Endothelial cell of umbilical vein (primary cell): ENCODE results near the gene NFYA. TPM values are rescaled to one million over a fixed set of nuclear protein-coding genes. Genes with fewer than 3 reads are reported as not detected.

Source experiments
- BruUV-seq: library from RNA; stranded (reverse); fragments of 400-500 nt; replicated peaks from 2 replicates; lab custom pipeline; 2021; lab: Mats Ljungman, UMichigan
- CTCF ChIA-PET: fragments of 300-600, 350-600 bp; sonication (Branson Sonifier 250); formaldehyde crosslinking; loops from one replicate; lab custom pipeline; 2021; ENCODE audit warnings: antibody characterized with exemption, inconsistent platforms; lab: Charles Lee
- POLR2A ChIA-PET: fragments of 300-600, 350-600 bp; sonication (Branson Sonifier 250); formaldehyde crosslinking; loops from one replicate; lab custom pipeline; 2021; ENCODE audit warnings: antibody characterized with exemption, inconsistent platforms; lab: Charles Lee
- DNase-seq: peaks from one replicate; pipeline ENCODE4 v3.0.0-alpha.2; 2011; ENCODE audit warnings: low read depth, low spot score
- FAIRE-seq: peaks from 2 replicates; lab custom pipeline; 2011; peaks lifted over from hg19 to GRCh38; lab: Jason Lieb, UNC
- H2AFZ ChIP-seq: 2 replicates; pipeline ENCODE4 v1.6.0; 2012; ENCODE audit warnings: low read depth, low read length, control low read depth, inconsistent platforms
- H3K27ac ChIP-seq: 2 replicates; pipeline ENCODE4 v1.5.1; 2011; ENCODE audit warnings: low read depth, mild to moderate bottlenecking, control low read depth, low read length, moderate library complexity; ENCODE audit not compliant: insufficient read depth
- H3K27me3 ChIP-seq, 2 experiments: 2 replicates each; pipeline versions ENCODE4 v1.6.0 to v1.6.1; 2011; ENCODE audit warnings: low read length in 2 of 2, mixed read lengths in 1 of 2; ENCODE audit not compliant: control insufficient read depth in 2 of 2, insufficient read depth in 2 of 2
- H3K36me3 ChIP-seq, 2 experiments: 2 replicates in 1 of 2; 3 replicates in 1 of 2; pipeline ENCODE4 v1.5.1; 2011; ENCODE audit warnings: low read length in 2 of 2, mild to moderate bottlenecking in 1 of 2, moderate library complexity in 1 of 2; ENCODE audit not compliant: control insufficient read depth in 2 of 2, insufficient read depth in 2 of 2; ENCODE audit errors: extremely low read depth in 1 of 2
- H3K4me1 ChIP-seq: 3 replicates; pipeline ENCODE4 v1.5.1; 2011; ENCODE audit warnings: mild to moderate bottlenecking, low read length; ENCODE audit not compliant: control insufficient read depth, insufficient read depth; ENCODE audit errors: extremely low read depth
- H3K4me2 ChIP-seq: 2 replicates; pipeline ENCODE4 v1.6.1; 2011; ENCODE audit warnings: low read length, control low read depth, mixed read lengths; ENCODE audit not compliant: insufficient read depth
- H3K4me3 ChIP-seq, 3 experiments: fragments of 200-600 bp in 1 of 3; sonication (generic), shearing (Covaris generic) in 1 of 3; replicated peaks in 1 of 3; 2 replicates each; pipeline ENCODE4 v1.5.1; 2011 to 2016; ENCODE audit warnings: control low read depth in 3 of 3, low read length in 3 of 3, mild to moderate bottlenecking in 2 of 3, inconsistent platforms in 1 of 3, low read depth in 1 of 3, moderate library complexity in 1 of 3; ENCODE audit not compliant: insufficient read depth in 1 of 3
- H3K79me2 ChIP-seq: 2 replicates; pipeline ENCODE4 v1.6.0; 2012; ENCODE audit warnings: low read length, inconsistent platforms; ENCODE audit not compliant: control insufficient read depth, insufficient read depth
- H3K9ac ChIP-seq: replicated peaks from 2 replicates; pipeline ENCODE3; 2011; ENCODE audit warnings: low read length, control low read depth; ENCODE audit not compliant: insufficient read depth; ENCODE audit errors: extremely low read depth
- H3K9me1 ChIP-seq: replicated peaks from 3 replicates; pipeline ENCODE4 v1.6.0; 2011; ENCODE audit warnings: mild to moderate bottlenecking, low read length; ENCODE audit not compliant: control insufficient read depth, insufficient read depth; ENCODE audit errors: extremely low read depth
- H3K9me3 ChIP-seq: replicated peaks from 2 replicates; pipeline ENCODE4 v1.5.1; 2012; ENCODE audit warnings: low read length, inconsistent platforms; ENCODE audit not compliant: control insufficient read depth, insufficient read depth
- H4K20me1 ChIP-seq: replicated peaks from 2 replicates; pipeline ENCODE3; 2011; ENCODE audit warnings: mild to moderate bottlenecking, low read length; ENCODE audit not compliant: control insufficient read depth, insufficient read depth; ENCODE audit errors: extremely low read depth
- CTCF ChIP-seq, 2 donors: IDR thresholded peaks; 1 replicate in 1 of 2; 2 replicates in 1 of 2; pipeline ENCODE4 v1.5.1; 2011; ENCODE audit warnings: low read length in 2 of 2, mild to moderate bottlenecking in 2 of 2, moderate library complexity in 2 of 2, control low read depth in 1 of 2, inconsistent platforms in 1 of 2, low read depth in 1 of 2; ENCODE audit not compliant: insufficient read depth in 1 of 2; ENCODE audit errors: extremely low read depth in 1 of 2
- EZH2 ChIP-seq: IDR thresholded peaks from 2 replicates; pipeline ENCODE4 v1.6.1; 2012; ENCODE audit warnings: borderline replicate concordance, low read depth, mild to moderate bottlenecking, moderate library complexity, low read length, inconsistent platforms; ENCODE audit not compliant: severe bottlenecking
- FOS ChIP-seq: IDR thresholded peaks from 2 replicates; pipeline ENCODE4 v1.6.1; 2011; ENCODE audit warnings: mild to moderate bottlenecking, low read length, moderate library complexity, borderline replicate concordance; ENCODE audit not compliant: insufficient read depth
- GATA2 ChIP-seq: IDR thresholded peaks from 2 replicates; pipeline ENCODE4 v1.7.0; 2011; ENCODE audit warnings: low read depth, mild to moderate bottlenecking, moderate library complexity, mixed read lengths, low read length; ENCODE audit not compliant: insufficient read length, insufficient read depth
- JUN ChIP-seq: IDR thresholded peaks from 2 replicates; pipeline ENCODE4 v1.6.1; 2011; ENCODE audit warnings: borderline replicate concordance, low read depth; ENCODE audit not compliant: insufficient read length, insufficient read depth
- MAX ChIP-seq: IDR thresholded peaks from 2 replicates; pipeline ENCODE4 v1.6.1; 2011; ENCODE audit not compliant: insufficient read depth, insufficient read length
- MYC ChIP-seq: IDR thresholded peaks from one replicate; pipeline ENCODE4 v1.6.1; 2011; ENCODE audit warnings: mild to moderate bottlenecking, low read depth, low read length
- POLR2A ChIP-seq: IDR thresholded peaks from 2 replicates; pipeline ENCODE4 v1.6.1; 2012; ENCODE audit warnings: low read depth, mild to moderate bottlenecking, control low read depth, low read length
- POLR2AphosphoS5 ChIP-seq: IDR thresholded peaks from 2 replicates; pipeline ENCODE4 v1.6.1; 2012; ENCODE audit warnings: low read depth, mild to moderate bottlenecking, control low read depth, low read length, moderate library complexity; ENCODE audit not compliant: insufficient read depth
- dilution Hi-C: fragments of 300-500 bp; cut with MboI; formaldehyde crosslinking; loops from one replicate; pipeline ENCODE4 v1.15.0; 2019; ENCODE audit warnings: low sequenced_read_pairs; ENCODE audit not compliant: extremely low pct_ligation_motif_present
- intact Hi-C: fragments of 100-400 bp; cut with micrococcal nuclease; formaldehyde crosslinking; loops from one replicate; pipeline ENCODE4 v1.10.0; 2022
- polyA plus RNA-seq, 4 experiments: library from polyadenylated mRNA; depleted of rRNA in 3 of 4; stranded (reverse) in 3 of 4; unstranded in 1 of 4; fragments of >200 nt; gene quantifications; 2 replicates each; pipeline versions ENCODE4 v1.2.1 to v1.2.3, GENCODE V29; 2011 to 2012; ENCODE audit warnings: missing spikeins in 1 of 4
- total RNA-seq: library from RNA; stranded (reverse); gene quantifications from 2 replicates; pipeline ENCODE4 v1.2.3, GENCODE V29; 2021

Gene NFYA
- total and polyA plus RNA-seq, 2 donors (not counting 3 experiments of a cell fraction or from before 2014, with no cell fraction given) = 13.1 to 29.0 TPM

- DNase-seq (no peak), FAIRE-seq (no peak)
- no peaks in the 10 kb centered on the region for H4K20me1 ChIP-seq
- H3K9me1 ChIP-seq = no peaks in the 10 kb centered on the region
- intact Hi-C loops = no loop called here
- no peak overlapping the region for H3K4me3 ChIP-seq
- H3K9me3 ChIP-seq = no peaks in the 10 kb centered on the region
- no peaks in the 10 kb centered on the region for H3K36me3 ChIP-seq
- no TSS peak for BruUV-seq
- POLR2A ChIA-PET = no interaction called here
- H3K27me3 ChIP-seq = no peaks in the 10 kb centered on the region
- H3K27ac ChIP-seq = no peak overlapping the region
- H3K4me2 ChIP-seq = no peak overlapping the region
- TF ChIP-seq POLR2A = no peak
- no peak for TF ChIP-seq POLR2AphosphoS5
- TF ChIP-seq MYC = no peak
- TF ChIP-seq MAX = no peak
- TF ChIP-seq GATA2 = no peak
- no peak for TF ChIP-seq FOS
- TF ChIP-seq CTCF (IDR thresholded peaks at IDR 0.05; ENCODE audit: extremely low read depth in 1 of 2, insufficient read depth in 1 of 2, low read depth in 1 of 2, low read length in 2 of 2) = no peak
- TF ChIP-seq JUN = no peak
- no peak for TF ChIP-seq EZH2
- no peaks in the 10 kb centered on the region for H3K4me1 ChIP-seq
- dilution Hi-C loops = no loop called here
- no peak overlapping the region for H2AFZ ChIP-seq
- no peak overlapping the region for H3K9ac ChIP-seq
- CTCF ChIA-PET = no interaction called here
- H3K79me2 ChIP-seq = no peaks in the 10 kb centered on the region
These were observed 50.1 kb downstream of the NFYA start for GRCh38 chr6:41122918-41123317.
